AG10803 (cell line): ENCODE measurements around the gene TTC23L.

Source experiments
- DNase-seq: peaks from one replicate; pipeline ENCODE4 v3.0.0; 2010; ENCODE audit warnings: low read depth
- H3K4me3 ChIP-seq: 2 replicates; pipeline ENCODE4 v1.5.1; 2011; ENCODE audit warnings: mild to moderate bottlenecking, low read length, control low read depth
- TF ChIP-seq, protein P1 (sequence below): conservative IDR thresholded peaks from 2 replicates; pipeline ENCODE4 v1.5.1; 2011; ENCODE audit warnings: mild to moderate bottlenecking, low read length, control low read depth, inconsistent platforms

Gene TTC23L

GRCh38 chr5:34927785-34928184 is 88.8 kb downstream of the TTC23L start:
- DNase-seq = no peak
- no peak overlapping the region for H3K4me3 ChIP-seq
- TF ChIP-seq, protein P1, sequence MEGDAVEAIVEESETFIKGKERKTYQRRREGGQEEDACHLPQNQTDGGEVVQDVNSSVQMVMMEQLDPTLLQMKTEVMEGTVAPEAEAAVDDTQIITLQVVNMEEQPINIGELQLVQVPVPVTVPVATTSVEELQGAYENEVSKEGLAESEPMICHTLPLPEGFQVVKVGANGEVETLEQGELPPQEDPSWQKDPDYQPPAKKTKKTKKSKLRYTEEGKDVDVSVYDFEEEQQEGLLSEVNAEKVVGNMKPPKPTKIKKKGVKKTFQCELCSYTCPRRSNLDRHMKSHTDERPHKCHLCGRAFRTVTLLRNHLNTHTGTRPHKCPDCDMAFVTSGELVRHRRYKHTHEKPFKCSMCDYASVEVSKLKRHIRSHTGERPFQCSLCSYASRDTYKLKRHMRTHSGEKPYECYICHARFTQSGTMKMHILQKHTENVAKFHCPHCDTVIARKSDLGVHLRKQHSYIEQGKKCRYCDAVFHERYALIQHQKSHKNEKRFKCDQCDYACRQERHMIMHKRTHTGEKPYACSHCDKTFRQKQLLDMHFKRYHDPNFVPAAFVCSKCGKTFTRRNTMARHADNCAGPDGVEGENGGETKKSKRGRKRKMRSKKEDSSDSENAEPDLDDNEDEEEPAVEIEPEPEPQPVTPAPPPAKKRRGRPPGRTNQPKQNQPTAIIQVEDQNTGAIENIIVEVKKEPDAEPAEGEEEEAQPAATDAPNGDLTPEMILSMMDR = no peak

- TF ChIP-seq, protein P1 = no peak
- DNase-seq = no peak
- no peak overlapping the region for H3K4me3 ChIP-seq
Measured at GRCh38 chr5:34928267-34928666, 89.3 kb downstream of the TTC23L start.

DNA sequence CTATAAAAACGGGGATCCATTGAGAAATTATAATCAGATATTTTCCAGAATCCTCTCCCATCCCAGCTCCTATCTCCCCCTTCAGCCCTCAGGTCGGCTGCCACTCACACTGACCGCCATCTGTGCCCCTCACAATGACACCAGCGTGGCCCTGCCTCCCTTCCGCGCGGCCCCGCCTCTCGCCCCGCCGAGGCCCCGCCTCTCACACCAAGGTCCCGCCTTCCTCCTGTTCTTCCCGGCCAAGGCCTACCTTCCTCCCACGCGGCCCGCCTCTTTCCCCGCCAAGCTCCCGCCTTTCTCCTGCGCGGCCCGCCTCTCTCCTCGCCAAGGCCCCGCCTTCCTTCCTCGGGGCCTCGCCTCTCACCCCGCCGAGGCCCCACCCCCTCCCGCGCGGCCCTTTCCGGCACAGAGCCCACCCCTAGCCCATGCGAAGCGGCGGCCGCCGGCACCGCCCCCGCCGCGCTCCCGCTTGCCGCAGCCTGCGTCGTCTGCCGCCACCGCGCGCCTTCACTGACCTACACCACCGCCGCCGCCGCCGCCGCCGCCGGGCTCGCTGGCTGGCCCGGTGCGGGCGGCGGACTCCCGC is 90.3 kb downstream of the TTC23L start, which contains the start of gene DNAJC21:
Gene DNAJC21 (plus strand): TSS at position 426 of the 586 bp plus-strand sequence. CDS start 261 bp downstream, outside the sequence.
- peak; percentile 97 for DNase-seq
- peak within 1 kb of the TSS; percentile 78 for H3K4me3 ChIP-seq
- TF ChIP-seq, protein P1 = no peak

DNA sequence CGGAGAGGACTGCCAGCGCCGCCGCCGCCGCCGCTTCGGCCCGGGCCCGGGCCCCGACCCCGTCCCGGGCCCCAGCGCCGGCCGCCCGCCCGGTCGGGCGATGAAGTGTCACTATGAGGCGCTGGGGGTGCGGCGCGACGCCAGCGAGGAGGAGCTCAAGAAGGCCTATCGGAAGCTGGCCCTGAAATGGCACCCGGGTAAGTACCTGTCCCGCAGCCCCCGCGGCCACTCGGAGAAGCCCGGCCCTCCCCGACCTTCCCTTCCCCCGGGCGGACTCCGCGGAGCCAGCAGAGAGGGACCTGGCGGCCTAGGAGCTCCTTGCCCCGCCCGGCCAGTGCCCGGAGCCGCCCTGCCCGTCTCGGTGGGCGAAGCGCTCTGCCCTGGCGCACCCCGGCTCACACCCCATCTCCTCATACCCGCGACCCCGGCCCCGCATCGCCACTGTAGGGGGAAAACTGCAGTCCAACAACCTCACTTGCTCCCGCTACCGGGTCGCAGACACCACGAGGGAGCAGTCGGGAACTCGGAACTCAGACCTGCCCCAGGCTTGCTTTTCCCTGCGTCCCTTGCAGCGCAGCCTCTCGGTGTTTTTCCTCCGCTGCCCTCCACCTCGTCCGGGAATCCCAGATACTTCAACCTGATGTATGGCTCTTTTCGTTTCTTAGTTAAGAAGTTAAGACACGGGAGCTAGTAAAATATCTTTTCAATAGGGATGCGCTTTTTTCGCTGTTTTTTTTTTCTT is 90.9 kb downstream of the TTC23L start:
- TF ChIP-seq, protein P1 = no peak
- DNase-seq = peak; percentile 84
- peak overlapping the region; percentile 78 for H3K4me3 ChIP-seq

DNA sequence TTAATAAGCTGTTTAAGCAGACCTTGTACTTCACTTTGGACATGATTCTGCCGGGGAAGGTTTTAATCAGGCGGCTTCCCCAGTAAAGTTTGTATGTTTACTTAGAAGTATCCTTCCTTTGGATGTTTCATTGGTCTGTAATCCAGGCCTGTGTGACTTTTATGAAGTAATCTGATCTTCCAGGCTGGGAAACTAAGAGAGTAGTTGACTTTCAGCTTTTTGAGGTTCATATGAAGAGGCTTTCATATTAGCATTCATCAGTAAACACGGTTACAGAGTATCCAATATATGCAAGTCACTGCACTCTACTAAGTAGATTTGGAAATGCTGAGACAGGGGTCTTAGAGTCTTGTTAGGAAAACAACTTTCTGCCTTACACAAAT is 91.5 kb downstream of the TTC23L start:
- TF ChIP-seq, protein P1 = no peak
- DNase-seq = peak; percentile 38
- peak overlapping the region; percentile 78 for H3K4me3 ChIP-seq

- TF ChIP-seq, protein P1 = no peak
- DNase-seq = no peak
- peak overlapping the region; percentile 78 for H3K4me3 ChIP-seq
Measured at GRCh38 chr5:34930870-34931269, 91.9 kb downstream of the TTC23L start.

GRCh38 chr5:34932947-34933346 is 94.0 kb downstream of the TTC23L start:
- H3K4me3 ChIP-seq = no peak overlapping the region
- TF ChIP-seq, protein P1 = no peak
- DNase-seq = no peak
